ENCODE results near the gene AGPAT2. TPM values are rescaled to one million over a fixed set of nuclear protein-coding genes. Genes with fewer than 3 reads are reported as not detected.

Gene AGPAT2
- total RNA-seq: 31.5 and 34.5 TPM in 2 replicates

GRCh38 chr9:136686794-136687711 lies at the start of gene AGPAT2:
Gene AGPAT2 (minus strand): TSS chr9:136687457. CDS start chr9:136687357, 100 bp downstream.
- TF ChIP-seq, protein P1, sequence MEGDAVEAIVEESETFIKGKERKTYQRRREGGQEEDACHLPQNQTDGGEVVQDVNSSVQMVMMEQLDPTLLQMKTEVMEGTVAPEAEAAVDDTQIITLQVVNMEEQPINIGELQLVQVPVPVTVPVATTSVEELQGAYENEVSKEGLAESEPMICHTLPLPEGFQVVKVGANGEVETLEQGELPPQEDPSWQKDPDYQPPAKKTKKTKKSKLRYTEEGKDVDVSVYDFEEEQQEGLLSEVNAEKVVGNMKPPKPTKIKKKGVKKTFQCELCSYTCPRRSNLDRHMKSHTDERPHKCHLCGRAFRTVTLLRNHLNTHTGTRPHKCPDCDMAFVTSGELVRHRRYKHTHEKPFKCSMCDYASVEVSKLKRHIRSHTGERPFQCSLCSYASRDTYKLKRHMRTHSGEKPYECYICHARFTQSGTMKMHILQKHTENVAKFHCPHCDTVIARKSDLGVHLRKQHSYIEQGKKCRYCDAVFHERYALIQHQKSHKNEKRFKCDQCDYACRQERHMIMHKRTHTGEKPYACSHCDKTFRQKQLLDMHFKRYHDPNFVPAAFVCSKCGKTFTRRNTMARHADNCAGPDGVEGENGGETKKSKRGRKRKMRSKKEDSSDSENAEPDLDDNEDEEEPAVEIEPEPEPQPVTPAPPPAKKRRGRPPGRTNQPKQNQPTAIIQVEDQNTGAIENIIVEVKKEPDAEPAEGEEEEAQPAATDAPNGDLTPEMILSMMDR (IDR thresholded peaks at IDR 0.05; ENCODE audit: insufficient read depth, low read depth, low read length): no peak
- peak within 1 kb of the TSS; percentile 84 for H3K4me3 ChIP-seq (ENCODE audit: low read depth, low read length)
- DNase-seq (ENCODE audit: low read depth): peak; percentile 60

GRCh38 chr9:136735812-136736480 lies 48.7 kb upstream of the AGPAT2 start:
- no peak for DNase-seq (ENCODE audit: low read depth)
- TF ChIP-seq, protein P1 (IDR thresholded peaks at IDR 0.05; ENCODE audit: insufficient read depth, low read depth, low read length): no peak

DNA sequence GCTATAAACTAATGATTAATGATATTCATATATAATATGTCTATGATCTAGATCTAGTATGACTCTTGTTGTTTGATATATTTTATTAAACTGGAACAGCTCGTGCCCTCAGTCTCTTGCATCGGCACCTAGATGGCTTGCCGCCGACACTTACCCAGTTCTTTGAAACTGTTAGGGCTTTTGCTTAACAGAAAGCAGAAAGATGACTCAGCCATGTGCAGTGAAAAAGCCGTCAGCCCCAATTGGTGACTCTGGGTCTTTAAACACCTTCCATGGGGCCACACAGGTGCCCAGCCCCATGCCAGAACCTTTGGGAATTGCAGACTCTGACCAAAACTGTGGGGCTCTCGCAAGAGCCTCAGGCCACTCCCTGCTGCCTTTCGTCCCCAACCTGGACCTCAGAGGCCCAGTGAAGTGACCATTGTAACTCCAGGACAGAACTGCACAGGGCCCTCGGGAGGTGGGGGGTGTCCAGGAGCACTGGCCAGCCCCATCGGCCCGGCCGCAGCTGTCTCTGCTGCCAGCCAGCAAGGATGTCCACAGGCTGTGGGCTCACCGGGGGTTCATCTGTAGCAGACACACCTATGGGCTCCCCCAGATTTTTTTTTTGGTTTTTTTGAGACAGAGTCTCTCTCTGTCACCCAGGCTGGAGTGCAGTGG lies 47.7 kb upstream of the AGPAT2 start:
- no peak for DNase-seq (ENCODE audit: low read depth)
- TF ChIP-seq, protein P1 (IDR thresholded peaks at IDR 0.05; ENCODE audit: insufficient read depth, low read depth, low read length): no peak
- no peak overlapping the region for H3K4me3 ChIP-seq (ENCODE audit: low read depth, low read length)

More at GRCh38 chr9:136735812-136736480, 48.7 kb upstream of the AGPAT2 start:
- no peak overlapping the region for H3K4me3 ChIP-seq (ENCODE audit: low read depth, low read length)

- no peak overlapping the region for H3K4me3 ChIP-seq (ENCODE audit: low read depth, low read length)
- no peak for DNase-seq (ENCODE audit: low read depth)
- TF ChIP-seq, protein P1 (IDR thresholded peaks at IDR 0.05; ENCODE audit: insufficient read depth, low read depth, low read length): no peak
These were observed 46.4 kb upstream of the AGPAT2 start for GRCh38 chr9:136733611-136734010.

DNA sequence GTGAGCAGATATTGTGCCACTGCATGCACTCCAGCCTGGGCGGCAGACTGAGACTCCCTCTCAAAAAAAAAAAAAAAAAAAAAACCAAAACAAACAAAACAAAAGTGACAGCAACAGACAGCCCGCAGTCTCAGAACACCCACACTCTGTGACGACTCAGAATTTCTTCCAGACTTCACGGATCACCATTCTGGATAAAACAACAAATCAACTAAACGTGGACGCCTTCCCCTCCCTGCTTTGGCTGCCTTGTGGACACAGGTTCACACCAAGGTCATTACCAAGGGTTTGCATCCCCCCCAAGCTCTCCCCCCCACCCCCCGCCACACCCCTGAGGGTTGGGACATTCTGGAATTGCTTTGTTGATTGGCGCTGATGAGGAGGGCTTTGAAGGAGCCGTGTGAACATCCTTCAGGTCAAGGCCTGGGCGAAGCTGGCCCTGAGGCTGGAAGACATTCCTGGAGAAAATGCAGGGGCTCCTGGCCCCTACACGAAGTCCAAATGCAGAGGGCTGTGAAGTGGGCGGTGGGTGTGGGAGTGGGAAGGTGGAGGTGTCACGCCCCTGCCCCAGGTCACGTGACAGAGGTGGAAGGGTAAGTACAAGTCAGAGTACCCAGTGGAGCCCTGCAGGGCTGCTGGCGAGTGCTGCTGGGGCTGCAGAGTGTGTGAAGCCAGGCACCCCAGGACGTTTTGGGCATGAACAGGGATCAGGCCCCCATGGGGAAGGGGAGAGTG lies 45.4 kb upstream of the AGPAT2 start:
- no peak for DNase-seq (ENCODE audit: low read depth)
- no peak overlapping the region for H3K4me3 ChIP-seq (ENCODE audit: low read depth, low read length)
- TF ChIP-seq, protein P1 (IDR thresholded peaks at IDR 0.05; ENCODE audit: insufficient read depth, low read depth, low read length): no peak

- no peak overlapping the region for H3K4me3 ChIP-seq (ENCODE audit: low read depth, low read length)
- TF ChIP-seq, protein P1 (IDR thresholded peaks at IDR 0.05; ENCODE audit: insufficient read depth, low read depth, low read length): no peak
- DNase-seq (ENCODE audit: low read depth): no peak
These were observed 42.7 kb upstream of the AGPAT2 start for GRCh38 chr9:136729926-136730325.

All from fibroblast of villous mesenchyme (primary cell).